HG03280 (cell line): ENCODE measurements around the gene GAPDHS.

Experiments
- ATAC-seq: cut with Tn5 transposase; IDR thresholded peaks from one replicate; pipeline ENCODE4 v1.9.1; 2021; ENCODE audit warnings: mild to moderate bottlenecking, moderate library complexity; ENCODE audit not compliant: unreplicated experiment

The GAPDHS gene

DNA sequence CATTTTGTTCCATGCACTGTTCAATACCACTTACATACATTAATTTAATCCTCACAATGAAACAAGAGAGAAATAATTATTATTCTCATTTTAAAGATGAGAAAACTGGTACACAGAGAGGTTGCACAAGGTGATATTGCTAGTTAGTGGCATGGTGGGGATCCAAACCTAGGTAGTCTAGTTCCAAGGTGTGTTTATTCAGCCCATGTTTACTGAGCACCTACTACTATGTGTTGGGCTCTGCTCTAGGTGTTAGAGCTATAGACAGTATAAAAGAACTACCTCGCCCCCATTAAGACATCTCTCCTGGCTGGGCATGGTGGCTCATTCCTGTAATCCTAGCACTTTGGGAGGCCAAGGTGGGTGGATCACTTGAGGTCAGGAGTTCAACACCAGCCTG, 49.5 kb downstream of the GAPDHS start:
- no peak for ATAC-seq

DNA sequence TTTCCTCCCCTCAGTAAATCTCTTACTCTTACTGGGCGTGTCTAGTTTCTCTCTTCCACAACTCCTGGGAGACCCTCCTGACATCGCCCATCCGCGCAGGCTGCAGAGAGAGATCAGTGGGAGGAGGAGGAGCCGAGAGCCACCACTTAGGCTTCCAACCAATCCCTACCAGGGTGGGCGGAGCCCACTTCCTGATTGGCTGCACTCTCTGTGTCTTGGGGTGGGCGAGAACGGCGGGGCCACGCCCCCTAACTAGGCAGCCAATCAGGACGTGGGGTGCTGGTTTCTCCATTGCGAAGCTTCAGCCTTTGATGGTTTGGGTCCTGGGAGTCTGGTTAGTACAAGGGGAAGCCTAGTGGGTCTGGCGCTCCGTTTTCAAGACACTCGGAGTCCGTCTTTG, 52.6 kb downstream of the GAPDHS start, which contains the start of gene PMIS2:
Gene PMIS2, plus strand, starts transcription at position 326 of the 400 bp plus-strand sequence. CDS start 87 bp downstream, outside the sequence.
- ATAC-seq = no peak

DNA sequence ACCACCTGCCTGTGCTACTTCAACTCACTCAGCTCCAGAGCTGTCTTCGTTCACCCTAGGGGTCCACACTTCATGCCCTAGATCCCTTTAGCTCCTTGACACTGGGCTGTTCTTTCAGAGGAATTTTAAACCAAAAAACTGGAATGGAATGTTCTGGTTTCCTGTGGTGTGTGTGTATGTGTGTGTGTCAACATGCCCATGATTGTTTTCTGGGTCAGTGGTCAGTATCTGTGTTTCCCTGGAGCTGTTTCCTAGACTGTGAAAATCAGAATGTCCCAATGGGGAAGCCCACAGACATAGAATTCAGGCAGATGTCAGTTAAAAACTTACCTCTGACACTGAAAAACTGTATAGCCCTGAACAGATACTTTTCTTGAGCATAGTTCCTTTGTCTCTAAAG, 54.1 kb downstream of the GAPDHS start:
- ATAC-seq = no peak

DNA sequence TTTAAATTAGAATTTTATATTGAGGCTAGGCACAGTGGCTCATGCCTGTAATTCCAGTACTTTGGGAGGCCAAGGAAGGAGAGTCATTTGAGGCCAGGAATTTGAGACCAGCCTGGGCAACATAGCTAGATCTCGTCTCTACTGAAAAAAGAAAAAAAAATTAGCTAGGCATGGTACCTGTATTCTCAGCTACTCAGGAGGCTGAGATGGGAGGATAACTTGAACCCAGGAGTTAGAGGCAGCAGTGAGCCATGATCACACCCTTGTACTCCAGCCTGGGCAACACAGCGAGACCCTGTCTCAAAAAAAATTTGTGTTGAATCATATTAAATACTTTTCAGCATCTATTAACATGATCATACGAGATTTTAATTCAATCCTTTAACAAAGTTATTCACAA, 57.6 kb downstream of the GAPDHS start:
- ATAC-seq = no peak

DNA sequence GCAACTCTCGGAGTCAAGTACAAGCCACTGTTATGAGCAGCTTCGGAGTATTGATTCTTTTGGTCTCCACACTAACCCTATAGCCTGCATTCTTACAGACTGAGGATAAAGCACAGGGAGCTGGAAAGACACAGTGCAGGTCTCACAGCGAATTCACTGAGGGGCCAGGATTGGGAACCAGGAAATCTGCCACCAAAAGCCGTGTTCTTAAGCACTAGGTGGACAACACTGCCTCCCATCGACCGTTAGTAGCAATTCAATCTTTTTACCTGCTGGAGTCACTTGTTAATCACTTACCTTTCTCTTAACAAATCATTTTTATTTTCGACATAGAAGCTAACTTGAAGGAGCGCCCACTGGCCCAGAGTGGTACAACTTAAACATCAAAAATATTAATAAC, 59.0 kb downstream of the GAPDHS start:
- ATAC-seq = no peak
